ENCODE results near the gene PRR29. TPM values are rescaled to one million over a fixed set of nuclear protein-coding genes. Genes with fewer than 3 reads are reported as not detected.
"Not testable (repeated sequence)": the region's sequence is repeated elsewhere in the genome, so short reads cannot be mapped to it uniquely, and the experiment has no call there.

Gene PRR29
- total and polyA plus RNA-seq, 2 donors (not counting 1 experiment from before 2014, with no cell fraction given) = 0.03 TPM; not detected in 1

DNA sequence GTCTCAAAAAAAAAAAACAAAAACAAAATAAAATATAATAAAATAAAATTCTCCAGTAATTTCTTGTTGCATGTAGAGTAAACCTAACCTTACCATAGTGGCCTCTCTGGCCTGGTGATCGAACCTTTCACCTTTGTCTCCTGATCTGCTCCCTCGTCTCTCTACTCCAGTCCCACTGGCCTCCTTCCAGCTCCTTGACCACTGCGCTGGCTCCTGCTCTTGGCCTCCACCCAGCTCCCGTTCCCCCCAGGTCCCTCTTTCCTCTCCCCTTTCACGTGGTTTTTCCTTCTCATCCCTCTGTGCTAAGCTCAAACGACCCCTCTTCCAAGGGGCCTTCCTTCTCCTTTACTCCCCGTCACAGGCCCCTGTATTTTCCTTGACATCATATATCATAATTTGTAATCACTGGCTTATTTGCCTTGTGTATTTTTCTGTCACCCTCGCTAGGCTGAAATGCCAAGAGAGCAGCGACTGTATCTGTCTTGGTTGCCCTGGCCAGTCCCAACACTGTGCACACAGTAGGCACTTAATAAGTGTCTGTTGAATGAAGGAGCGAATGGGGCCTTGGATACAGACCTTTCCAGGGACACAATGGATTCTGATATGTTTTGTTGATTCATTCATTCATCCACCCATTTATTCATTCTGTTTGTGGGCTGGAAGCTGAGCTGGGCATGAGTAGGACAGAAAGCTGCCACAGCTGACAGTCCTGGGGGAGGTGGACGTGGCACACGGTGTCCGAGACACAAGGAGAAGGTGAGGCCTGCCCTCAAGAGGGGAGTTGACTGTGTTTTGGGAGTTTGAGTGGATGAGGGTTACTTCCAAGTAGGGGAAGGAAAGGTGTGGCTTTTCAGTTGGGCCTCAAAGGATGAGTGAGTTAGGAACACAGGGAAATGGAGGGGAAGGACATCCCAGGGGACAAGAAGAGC, 19.6 kb upstream of the PRR29 start:
- POLR2A ChIA-PET = no interaction called here

GRCh38 chr17:63982641-63983040, 15.5 kb upstream of the PRR29 start:
- POLR2A ChIA-PET; H3K36me3 ChIP-seq (replicated peaks in 1 of 2; ENCODE audit: control extremely low read depth in 1 of 2, control insufficient read depth in 1 of 2, extremely low read depth in 1 of 2, insufficient read depth in 2 of 2, low read length in 1 of 2); H4K20me1 ChIP-seq (ENCODE audit: control insufficient read depth, insufficient read depth, low read length, poor library complexity, severe bottlenecking); H3K27ac ChIP-seq (ENCODE audit: low read length in 2 of 2); H3K4me3 Mint-ChIP-seq; H3K27me3 Mint-ChIP-seq; ATAC-seq (ENCODE audit: low read depth); H3K9ac ChIP-seq (ENCODE audit: low read length); DNase-seq; H3K4me3 ChIP-seq (ENCODE audit: control extremely low read depth in 1 of 5, extremely low read depth in 1 of 5, insufficient read depth in 1 of 5, low read depth in 2 of 5, low read length in 4 of 5); H3K79me2 ChIP-seq (ENCODE audit: control insufficient read depth, insufficient read depth, low read length); H3K9me3 Mint-ChIP-seq (ENCODE audit: insufficient read depth); H3K4me2 ChIP-seq (replicated peaks; ENCODE audit: low read depth, low read length, poor library complexity, severe bottlenecking); intact Hi-C loops (cut with micrococcal nuclease); H2AFZ ChIP-seq (ENCODE audit: insufficient read depth, low read depth, low read length, poor library complexity, severe bottlenecking); H3K27ac Mint-ChIP-seq; H3K27me3 ChIP-seq (replicated peaks in 1 of 4; ENCODE audit: control extremely low read depth in 1 of 4, control insufficient read depth in 3 of 4, insufficient read depth in 4 of 4, low read length in 3 of 4): not testable (repeated sequence)
- CTCF ChIA-PET = interaction anchor here (0.7 to 5.1 kb wide), 5 partner anchors 31 to 64 kb away, joined by 3 to 21 read pairs (median 7); partner anchors contain the start of gene GH1
- no CpG with 5 or more reads among the region's 2 CpGs for WGBS (ENCODE audit: insufficient coverage)
- peaks cover 14% of the 10 kb centered on the region for H3K4me1 Mint-ChIP-seq
- Histone ChIP-seq H3K4me1 (ENCODE audit: control insufficient read depth in 2 of 2, insufficient read depth in 2 of 2, low read length in 2 of 2) (peaks cover 6 to 15% of the 10 kb centered on the region in 2 donors), H3K9me3 (ENCODE audit: control extremely low read depth in 1 of 3, control insufficient read depth in 2 of 3, insufficient read depth in 1 of 3, low read length in 2 of 3) (peaks cover 0 to 18% (median 5%) of the 10 kb centered on the region in 3 donors)

More for the DNA sequence above, 19.6 kb upstream of the PRR29 start:
- peaks cover 0 to 18% (median 5%) of the 10 kb centered on the region in 3 donors for H3K9me3 ChIP-seq (ENCODE audit: control extremely low read depth in 1 of 3, control insufficient read depth in 2 of 3, insufficient read depth in 1 of 3, low read length in 2 of 3)
- peaks cover 7% of the 10 kb centered on the region for H3K9me3 Mint-ChIP-seq (ENCODE audit: insufficient read depth)
- no peak overlapping the region for H3K9ac ChIP-seq (ENCODE audit: low read length)
- H3K4me2 ChIP-seq (replicated peaks; ENCODE audit: low read depth, low read length, poor library complexity, severe bottlenecking) = no peak overlapping the region
- no peak overlapping the region for H3K4me3 Mint-ChIP-seq
- TF ChIP-seq EZH2 (IDR thresholded peaks at IDR 0.05; ENCODE audit: borderline replicate concordance, insufficient read depth, low read depth, low read length, poor library complexity, severe bottlenecking) = no peak
- TF ChIP-seq, protein P1, sequence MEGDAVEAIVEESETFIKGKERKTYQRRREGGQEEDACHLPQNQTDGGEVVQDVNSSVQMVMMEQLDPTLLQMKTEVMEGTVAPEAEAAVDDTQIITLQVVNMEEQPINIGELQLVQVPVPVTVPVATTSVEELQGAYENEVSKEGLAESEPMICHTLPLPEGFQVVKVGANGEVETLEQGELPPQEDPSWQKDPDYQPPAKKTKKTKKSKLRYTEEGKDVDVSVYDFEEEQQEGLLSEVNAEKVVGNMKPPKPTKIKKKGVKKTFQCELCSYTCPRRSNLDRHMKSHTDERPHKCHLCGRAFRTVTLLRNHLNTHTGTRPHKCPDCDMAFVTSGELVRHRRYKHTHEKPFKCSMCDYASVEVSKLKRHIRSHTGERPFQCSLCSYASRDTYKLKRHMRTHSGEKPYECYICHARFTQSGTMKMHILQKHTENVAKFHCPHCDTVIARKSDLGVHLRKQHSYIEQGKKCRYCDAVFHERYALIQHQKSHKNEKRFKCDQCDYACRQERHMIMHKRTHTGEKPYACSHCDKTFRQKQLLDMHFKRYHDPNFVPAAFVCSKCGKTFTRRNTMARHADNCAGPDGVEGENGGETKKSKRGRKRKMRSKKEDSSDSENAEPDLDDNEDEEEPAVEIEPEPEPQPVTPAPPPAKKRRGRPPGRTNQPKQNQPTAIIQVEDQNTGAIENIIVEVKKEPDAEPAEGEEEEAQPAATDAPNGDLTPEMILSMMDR (IDR thresholded peaks at IDR 0.05) = no peak
- 91% methylated on average over 8 of the region's 13 CpGs for WGBS (ENCODE audit: insufficient coverage)
- no peak for ATAC-seq (ENCODE audit: low read depth)
- CTCF ChIA-PET = interaction anchor here (0.7 to 3.9 kb wide), 4 partner anchors 12 to 155 kb away, joined by 3 to 15 read pairs (median 5); partner anchors contain the start of genes CD79B and GH1
- no peaks in the 10 kb centered on the region for H3K4me1 Mint-ChIP-seq
- H3K27ac ChIP-seq (ENCODE audit: low read length in 2 of 2) = no peak overlapping the region
- peaks cover 8% of the 10 kb centered on the region for H3K27me3 Mint-ChIP-seq
- no peaks in the 10 kb centered on the region for H3K79me2 ChIP-seq (ENCODE audit: control insufficient read depth, insufficient read depth, low read length)
- H2AFZ ChIP-seq (ENCODE audit: insufficient read depth, low read depth, low read length, poor library complexity, severe bottlenecking) = no peak overlapping the region
- intact Hi-C loops (cut with micrococcal nuclease) = no loop called here
- H3K4me3 ChIP-seq (ENCODE audit: control extremely low read depth in 1 of 5, extremely low read depth in 1 of 5, insufficient read depth in 1 of 5, low read depth in 2 of 5, low read length in 4 of 5) = no peak overlapping the region
- no peaks in the 10 kb centered on the region for H3K36me3 ChIP-seq (replicated peaks in 1 of 2; ENCODE audit: control extremely low read depth in 1 of 2, control insufficient read depth in 1 of 2, extremely low read depth in 1 of 2, insufficient read depth in 2 of 2, low read length in 1 of 2)
- no peak overlapping the region for H3K27ac Mint-ChIP-seq
- H3K4me1 ChIP-seq (ENCODE audit: control insufficient read depth in 2 of 2, insufficient read depth in 2 of 2, low read length in 2 of 2) = peaks cover 0 to 7% of the 10 kb centered on the region in 2 donors
- DNase-seq = no peak
- peaks cover 0 to 10% (median 4%) of the 10 kb centered on the region in 4 experiments for H3K27me3 ChIP-seq (replicated peaks in 1 of 4; ENCODE audit: control extremely low read depth in 1 of 4, control insufficient read depth in 3 of 4, insufficient read depth in 4 of 4, low read length in 3 of 4)
- no peaks in the 10 kb centered on the region for H4K20me1 ChIP-seq (ENCODE audit: control insufficient read depth, insufficient read depth, low read length, poor library complexity, severe bottlenecking)
